ENCODE measurements around the gene MALL.
"Not testable (repeated sequence)": the region's sequence is repeated elsewhere in the genome, so short reads cannot be mapped to it uniquely, and the experiment has no call there.

Gene MALL

DNA sequence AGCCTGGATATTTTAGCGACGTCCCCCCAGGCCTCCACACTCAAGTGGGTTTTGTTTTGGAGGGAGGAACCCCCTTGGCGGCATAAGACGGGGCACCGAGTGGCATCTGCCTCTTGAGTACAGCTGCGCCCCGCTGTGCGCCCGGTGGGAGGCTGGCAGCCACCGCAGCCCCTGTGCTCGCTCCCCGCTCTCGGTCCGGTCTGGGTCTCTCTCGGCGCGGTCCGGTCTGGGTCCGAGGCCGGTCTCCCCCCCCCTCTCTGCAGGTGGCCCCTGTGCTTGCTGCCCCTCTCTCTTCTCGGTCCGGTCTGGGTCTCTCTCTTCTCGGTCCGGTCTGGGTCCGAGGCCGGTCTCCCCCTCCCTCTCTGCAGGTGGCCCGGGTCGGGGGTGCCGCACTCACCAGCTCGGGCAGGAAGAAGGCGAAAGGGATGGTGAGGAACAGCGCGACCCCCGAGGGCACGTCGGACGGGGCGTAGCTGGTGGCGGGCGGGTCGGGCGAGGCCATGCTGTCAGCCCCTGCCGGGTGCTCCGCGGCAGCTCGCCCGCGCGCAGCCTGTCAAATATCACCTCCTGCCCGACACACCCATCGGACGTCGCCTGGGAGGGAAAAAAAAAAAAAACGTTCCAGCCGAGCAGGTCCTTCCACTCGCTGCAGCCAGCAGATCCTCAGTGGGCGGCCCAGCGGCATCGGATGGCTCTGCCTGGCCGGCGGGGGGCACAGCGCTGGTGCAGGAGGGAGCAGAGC is at the start of gene MALL:
MALL (minus strand) TSS at position 532 of the 742 bp plus-strand sequence; CDS start at position 502, 30 bp downstream.
- DNase-seq = no peak

DNA sequence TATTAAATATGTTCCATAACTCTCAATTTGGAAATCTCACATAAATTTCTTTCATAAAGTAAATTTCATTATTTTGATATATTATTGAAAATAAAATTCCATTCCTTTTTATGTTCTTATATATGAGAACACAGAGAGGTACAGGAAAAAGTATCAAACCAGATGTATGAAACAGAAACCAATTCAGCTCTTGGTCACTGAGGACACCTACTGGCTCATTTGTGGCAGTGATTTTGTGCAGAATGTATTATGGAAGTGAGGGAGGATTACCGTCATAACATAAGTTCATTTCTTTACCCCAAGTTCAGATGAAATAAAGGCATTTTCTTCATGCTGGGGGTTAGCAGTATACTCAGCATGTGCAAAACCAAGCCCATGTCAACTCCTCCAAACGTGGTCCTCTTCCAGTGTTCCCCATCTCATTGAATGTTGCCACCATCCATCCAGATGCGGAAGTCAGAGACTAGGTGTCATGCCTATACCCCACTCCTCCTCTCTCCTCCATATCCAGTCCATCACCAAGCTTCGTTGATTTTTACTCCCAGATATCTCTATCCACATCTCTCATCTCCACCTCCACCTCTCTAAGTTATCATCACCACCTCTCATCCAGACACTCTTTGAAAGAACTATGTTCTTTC is 41.7 kb upstream of the MALL start:
- peak in 1 of 2 donors; percentile 22 for DNase-seq

DNA sequence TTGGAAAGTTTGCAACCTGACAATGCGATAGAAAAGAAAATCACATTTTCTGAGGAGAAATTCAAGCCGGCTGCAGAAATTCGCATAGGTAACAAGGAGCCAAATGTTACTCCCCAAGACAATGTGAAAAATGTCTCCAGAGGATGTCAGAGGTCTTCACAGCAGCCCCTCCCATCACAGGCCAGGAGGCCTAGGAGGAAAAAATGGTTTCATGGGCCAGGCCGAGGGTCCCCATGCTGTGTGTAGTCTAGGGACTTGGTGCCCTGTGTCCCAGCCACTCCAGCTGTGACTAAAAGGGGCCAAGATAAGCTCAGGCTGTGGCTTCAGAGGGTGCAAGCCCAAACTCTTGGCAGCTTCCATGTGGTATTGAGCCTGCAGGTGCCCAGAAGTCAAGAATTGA is 39.2 kb upstream of the MALL start:
- not testable (repeated sequence) for DNase-seq

DNA sequence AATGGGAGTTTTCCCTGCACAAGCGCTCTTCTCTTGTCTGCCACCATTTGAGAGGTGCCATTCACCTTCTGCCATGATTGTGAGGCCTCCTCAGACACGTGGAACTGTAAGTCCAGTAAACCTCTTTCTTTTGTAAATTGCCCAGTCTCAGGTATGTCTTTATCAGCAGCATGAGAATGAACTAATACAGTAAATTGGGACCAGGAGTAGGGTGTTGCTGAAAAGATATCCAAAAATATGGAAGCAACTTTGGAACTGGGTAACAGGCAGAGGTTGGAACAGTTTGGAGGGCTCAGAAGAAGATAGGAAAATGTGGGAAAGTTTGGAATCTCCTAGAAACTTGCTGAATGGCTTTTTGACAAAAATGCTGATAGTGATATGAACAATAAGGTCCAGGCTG is 38.6 kb upstream of the MALL start:
- not testable (repeated sequence) for DNase-seq

DNA sequence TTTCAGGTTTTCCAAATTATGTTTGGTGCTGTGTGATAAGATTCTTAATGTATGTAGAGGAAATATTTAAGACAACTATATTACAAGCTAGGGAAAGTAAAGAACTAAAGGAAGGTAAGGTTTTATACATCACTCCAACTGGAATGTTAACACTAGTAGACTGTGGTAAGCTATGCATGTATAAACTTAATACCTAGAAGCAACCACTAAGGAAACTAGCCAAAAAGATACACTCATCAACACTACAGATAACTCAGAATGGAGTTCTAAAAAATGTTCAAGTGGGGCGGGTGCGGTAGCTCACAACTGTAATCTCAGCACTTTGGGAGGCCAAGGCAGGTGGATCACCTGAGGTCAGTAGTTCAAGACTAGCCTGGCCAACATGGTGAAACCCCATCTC is 37.8 kb upstream of the MALL start:
- DNase-seq = no peak

DNA sequence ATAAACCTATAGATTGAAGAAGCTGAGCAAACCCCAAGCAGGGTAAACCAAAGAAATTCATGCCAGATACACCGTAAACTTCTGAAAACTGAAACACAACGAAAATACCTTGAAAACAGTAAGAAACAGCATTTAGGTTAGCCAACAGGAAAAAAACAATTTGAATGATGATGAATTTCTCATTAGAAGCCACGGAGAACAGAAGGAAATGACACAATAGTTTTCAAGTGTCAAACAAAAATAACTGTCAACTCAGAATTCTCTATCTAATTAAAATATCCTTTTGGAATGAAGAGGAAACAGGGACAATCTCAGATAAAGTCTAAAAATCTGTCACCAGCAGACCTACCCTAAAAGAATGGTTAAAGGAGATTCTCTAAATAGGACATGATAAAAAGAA is 37.3 kb upstream of the MALL start:
- no peak for DNase-seq

DNA sequence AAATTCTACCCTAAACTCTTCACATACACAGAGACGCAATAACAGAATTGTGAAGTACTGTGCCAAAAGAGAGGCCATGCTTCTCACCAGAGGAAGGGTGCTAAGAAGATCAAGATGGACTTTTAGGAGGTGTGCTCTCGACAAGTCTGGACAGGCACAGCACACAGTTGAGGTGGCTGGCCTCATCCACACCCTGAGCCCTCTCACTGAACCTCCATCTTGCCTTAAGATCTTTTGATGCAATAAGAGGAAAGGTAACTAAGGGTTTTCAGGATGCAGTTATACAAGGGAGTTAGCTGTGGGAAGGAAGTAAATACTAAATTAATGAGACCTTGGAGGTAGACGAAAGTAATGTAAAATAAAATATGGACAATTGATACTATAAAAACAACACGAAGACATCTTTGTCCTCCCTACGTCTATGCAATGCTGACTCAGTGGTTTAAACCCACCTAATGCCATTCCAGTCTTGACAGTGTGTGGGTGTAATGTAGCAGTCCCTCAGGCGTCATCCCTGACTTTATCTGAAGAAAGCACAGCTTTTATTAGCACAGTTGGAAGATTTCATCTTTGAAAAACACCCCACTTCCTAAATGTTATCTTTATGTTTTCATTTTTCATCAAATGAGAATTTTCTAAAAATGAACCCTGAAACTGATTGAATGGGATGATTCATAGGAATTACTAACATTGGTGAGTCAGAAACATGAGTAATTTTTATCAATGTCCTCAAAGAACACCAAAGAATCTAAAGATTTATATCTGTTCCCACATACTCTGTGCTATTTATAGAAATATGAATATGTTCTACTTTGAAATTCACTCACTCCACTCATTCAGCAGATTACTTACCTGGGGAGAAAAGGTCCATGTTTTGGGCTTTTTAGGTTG is 34.0 kb upstream of the MALL start:
- DNase-seq = no peak

DNA sequence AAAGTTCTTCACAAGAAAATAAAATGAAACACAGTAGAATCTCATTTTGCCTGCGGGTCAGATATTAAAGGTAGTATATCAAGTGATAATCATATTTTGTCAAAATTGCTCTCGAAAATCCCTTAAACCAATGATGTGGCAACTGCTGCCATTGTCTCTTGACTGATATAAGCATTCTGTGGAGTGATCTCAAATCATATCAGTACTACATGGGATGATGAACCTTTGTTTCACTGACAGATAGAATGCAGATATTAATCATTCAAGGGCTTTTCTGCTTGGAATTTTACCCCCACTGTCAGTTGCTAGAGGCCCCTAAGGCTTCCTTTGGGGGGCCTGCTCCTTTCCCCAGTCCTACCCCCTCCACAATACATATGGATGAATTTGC is 31.3 kb upstream of the MALL start:
- no peak for DNase-seq

DNA sequence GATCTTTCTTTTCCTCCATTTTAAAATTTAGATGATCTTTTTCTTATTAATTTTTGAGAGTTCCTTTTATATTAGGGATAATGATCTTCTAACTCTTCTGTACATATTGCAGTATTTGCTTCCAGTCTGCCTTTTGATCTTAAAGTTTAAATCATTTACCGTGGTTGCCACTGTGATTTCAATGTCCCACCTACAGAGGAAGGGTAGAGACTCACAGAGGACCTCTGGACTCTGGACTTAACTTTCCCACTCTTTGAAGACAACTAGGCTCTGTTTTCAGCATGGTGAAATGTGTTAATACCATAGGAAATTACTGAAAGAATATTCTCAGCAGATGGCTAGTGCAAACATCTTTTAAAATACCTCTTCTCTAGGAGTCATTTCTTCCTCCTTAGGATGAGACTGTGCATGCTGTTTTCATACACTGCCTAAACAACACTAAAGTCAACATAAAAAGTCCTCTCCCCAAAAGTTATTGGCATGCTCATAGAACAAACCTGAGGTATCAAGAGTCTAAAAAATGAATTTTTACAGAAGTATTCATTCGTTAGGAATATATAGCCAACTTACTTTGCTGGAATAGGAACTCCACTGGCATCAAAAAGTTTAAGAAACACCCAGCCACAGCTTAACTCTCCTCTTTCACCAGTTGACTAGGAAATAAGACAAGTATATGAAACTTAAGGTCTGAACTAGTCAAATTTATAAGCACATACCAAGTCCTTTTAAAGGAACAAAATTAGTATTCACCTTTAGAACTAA is 30.7 kb upstream of the MALL start:
- DNase-seq = no peak

DNA sequence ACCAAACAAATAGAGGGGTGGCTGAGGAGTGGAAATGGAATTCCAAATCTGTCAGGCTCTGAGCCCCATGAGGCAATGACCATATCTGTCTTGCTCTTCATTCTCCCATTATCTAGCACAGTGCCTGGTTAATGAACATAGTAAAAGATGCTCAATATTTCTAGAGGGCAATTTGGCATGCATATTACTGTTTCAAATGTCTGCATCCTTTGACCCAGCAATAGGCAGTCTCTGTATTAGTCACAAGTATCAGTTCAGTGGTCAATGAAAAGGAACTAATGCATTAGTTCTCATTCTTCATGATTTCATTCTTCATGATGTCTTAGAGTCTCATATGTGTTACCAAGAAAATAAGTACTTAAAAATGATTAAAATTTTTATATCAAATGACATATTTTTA is 28.4 kb upstream of the MALL start:
- DNase-seq = no peak

DNA sequence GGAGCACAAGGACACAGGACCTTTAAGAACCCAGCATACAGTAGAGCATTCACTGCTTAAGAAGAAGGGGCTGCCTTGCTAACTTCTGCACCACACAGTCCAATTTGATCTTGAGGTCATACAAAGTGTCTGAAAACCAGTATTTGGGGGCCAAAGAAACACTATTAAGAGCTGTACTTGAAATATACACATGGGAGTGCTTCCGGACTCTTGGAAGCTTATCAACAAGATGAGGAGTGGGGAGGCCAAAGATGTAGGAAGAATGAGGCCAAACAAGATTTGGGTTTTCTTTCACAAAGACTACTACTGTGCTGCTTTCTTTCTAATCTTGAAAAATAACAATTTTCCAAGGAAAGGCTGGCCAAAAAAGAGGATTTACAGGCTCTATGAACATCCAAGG is 24.8 kb upstream of the MALL start:
- no peak for DNase-seq

DNA sequence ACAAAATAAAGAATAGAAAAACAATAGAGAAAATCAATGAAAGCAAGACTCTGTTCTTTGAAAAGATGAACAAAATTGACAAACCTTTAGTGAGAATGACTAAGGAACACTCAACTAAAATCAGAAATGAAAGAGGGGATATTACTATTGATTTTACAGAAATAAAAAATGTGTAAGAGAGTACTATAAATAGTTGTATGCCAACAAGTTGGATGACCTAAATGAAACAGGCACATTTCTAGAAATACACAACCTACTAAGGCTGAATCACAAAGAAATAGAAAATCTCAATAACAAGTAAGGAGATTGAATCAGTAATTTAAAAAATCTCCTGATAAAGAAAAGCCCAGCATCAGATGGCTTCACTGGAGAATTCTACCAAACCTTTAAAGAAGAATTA is 18.4 kb upstream of the MALL start:
- no peak for DNase-seq

DNA sequence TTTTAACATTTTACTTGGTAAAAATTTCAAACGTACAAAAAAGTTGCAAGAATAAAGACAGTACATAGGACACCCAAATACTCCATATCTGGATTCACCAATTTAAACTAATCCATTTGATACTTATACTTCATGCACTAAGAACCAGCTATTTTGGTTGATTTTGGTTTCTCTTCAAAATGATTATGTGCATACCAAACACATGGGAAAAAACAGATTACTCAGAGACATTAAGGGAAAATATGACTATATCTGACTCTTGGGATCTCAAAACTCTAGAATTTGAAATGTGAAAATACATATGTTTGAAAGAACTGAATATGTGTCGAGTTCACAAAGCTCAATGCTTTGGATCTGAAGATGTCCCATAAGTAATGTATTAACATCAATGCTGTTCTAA is 15.5 kb upstream of the MALL start:
- no peak for DNase-seq

DNA sequence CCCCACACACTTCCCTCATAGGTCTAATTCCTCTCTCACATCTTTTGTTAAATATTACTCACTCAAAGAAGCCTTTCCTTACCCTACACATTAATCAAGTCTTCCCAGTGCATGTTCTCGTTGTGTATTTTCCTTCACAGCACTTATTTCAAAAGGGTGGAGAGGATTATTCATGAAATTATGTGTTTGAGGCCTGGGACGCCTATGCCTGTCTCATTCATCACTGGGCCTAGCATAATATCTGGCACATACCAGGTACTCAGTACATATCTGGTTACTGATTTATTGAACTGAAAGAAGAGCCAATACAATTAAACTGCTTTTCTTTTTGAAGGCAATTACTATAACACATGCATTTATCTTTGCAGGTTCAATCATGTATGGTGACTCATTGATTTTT is 15.1 kb upstream of the MALL start:
- DNase-seq = no peak

DNA sequence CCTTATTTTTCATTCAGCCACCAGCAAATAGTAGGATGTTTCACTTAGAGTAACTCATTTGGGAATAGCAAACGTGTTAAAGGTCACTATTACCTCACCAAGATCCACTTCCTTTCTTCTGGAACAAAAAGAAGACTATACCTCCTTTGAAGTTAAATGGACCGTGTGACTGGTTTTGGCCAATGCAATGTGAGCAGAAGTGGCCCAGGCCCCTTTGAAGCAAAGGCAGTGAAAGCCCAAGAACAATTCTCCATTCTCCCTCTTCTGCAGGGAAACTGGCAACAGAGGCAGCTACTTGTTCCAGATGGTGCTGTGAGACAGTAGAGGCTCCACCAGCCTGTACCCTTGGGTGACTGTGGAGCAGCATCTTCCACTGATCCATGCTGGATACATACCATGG is 11.3 kb upstream of the MALL start:
- DNase-seq = no peak

DNA sequence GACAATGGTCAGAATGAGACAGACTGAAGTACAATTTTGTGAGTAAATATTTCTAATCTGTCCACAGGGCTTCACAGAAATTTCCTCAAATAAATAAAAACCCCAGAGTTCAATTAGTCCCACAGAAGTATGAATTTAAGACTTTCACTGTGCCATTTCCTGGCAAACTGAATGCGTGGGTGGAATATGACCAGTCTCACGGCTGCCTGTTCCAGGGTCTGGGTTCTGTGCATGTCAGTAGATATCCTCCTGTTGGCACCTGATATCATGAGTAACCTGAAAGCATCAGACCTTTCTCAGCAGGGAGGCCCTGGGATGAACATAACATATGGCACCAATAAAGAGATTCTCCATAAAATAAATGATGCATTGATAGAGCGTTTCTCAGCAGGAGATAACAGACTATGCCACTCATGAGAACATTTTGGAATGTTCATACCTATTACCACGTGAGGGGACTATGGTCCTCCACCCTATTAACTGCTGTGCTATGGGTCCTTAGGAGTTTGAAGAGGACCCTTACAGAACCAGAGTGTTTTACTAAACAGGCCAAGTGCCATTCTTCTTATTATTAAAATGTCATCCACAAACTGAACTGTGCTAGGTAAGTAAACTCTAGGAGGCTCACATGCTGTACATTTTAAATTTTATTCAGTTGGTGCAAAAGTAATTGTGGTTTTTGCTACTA is 10.6 kb upstream of the MALL start:
- no peak for DNase-seq

DNA sequence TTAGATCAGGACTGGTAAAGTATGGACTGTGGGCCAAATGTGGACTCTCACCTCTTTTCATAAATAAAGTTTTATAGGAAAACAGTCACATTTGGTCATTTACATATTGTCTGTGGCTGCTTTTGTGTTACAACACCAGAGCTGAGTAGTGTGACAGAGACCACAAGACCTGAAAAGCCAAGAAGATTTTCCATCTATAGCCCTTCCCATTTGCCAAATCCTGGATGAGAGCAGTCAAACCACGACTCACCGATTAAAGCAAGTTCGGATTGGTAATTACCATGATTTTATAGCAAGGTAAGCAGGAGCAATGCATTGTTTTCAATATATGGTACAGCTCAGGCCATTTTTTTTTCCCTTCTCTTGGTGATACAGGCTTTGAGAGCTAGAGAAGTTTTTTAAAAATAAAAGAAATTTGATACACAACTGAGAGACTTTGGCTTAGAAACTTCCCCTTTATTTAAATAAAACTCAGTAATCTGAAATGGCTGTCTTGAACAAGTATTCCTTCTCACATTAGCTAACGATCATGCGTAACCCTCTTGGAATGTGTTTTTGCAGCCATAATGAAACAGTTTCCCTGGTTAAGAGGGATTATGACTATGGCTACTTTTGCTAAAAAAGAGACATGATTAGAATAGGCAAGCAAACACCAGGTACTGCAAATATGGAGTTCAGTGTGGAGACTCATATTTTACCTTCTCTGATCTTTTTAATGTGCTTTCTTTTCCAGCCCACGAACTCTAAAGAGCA is 9.5 kb upstream of the MALL start:
- no peak for DNase-seq

DNA sequence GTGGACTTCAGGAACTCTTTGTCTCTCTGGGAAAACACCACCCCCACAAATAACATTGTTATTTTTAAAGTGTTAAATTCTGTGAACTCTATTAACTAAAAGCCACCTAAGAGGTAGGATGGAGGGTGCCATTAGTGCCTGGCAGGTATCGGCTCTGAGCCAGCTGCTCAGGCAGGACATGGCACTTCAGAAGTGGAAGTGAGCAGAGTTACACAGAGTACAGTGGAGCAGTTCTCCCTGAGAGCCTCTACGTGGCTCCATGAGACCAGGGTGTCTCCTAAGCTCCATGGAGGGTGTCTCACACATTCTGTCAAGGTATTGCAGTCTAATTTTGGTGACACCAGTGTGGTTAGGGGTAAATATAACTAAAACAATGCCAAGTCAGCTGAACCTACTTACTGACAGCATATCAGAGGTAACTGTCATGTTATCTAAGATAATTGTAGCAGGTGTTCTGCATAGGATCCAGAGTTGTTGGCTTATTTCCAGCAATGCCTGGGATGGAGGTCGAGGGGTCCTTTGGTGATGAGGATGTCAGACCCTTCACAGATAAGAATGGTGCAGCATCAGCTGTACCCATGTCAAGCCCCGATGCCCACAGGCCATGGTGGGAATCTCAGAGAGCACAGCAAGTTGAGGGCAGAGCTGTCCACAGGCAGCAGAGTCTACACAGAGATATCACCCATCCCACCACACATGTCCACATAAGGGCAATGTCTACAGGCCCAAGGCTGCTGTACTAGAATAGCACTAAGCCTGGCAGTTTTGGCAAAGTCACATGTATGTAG is 8.6 kb upstream of the MALL start:
- DNase-seq = no peak

DNA sequence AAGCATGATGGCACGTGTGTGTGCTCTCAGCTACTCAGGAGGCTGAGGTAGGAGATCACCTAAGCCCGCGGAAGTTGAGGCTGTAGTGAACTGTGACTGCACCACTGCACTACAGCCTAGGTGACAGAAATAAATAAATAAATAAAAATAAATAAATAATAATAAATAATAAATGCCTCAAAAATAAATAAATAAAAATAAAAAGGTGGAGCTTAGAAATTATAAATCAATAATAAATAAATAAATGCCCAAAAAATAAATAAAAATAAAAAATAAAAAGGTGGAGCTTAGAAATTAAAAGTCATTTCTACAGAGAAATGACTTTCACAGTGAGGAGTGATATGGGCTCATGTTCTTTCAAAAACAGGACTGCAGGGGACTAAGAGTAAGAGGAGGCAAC is 6.0 kb upstream of the MALL start:
- DNase-seq = no peak

DNA sequence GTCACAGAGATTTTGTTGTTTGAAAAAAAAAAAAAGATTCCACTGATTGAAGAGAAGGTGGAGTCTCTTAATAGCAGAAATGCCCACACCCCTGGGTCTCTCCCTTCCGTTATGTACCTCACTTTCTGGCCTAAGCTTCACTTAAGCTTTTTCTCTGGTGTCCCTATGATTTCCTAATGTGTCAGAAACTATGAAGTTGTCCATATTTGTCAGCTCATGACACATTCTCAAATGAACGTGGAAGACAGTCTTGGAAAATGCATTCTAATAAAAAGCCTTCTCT is 5.4 kb upstream of the MALL start:
- no peak for DNase-seq
